SK-N-SH treated with all-trans-retinoic acid at 6 μM for 48 hours (cell line): ENCODE measurements around the gene ZDHHC11B.

ENCODE experiments used
- ARNTL ChIP-seq: fragments of 450-650 bp; formaldehyde crosslinking; IDR thresholded peaks from 2 replicates; pipeline ENCODE4 v1.5.0; 2020; ENCODE audit warnings: low read depth, mild to moderate bottlenecking, moderate library complexity, borderline replicate concordance
- CREB5 ChIP-seq: fragments of 250-450 bp; sonication (Bioruptor Pico); IDR thresholded peaks from 2 replicates; pipeline ENCODE4 v1.5.1; 2020; ENCODE audit warnings: low read depth, mild to moderate bottlenecking, moderate library complexity
- CSRNP3 ChIP-seq: fragments of 250-450 bp; sonication (Bioruptor Pico); IDR thresholded peaks from 2 replicates; pipeline ENCODE4 v1.5.1; 2021; ENCODE audit warnings: mild to moderate bottlenecking, moderate library complexity
- OSR1 ChIP-seq: fragments of 250-450 bp; sonication (Bioruptor Pico); IDR thresholded peaks from 2 replicates; pipeline ENCODE4 v1.8.0; 2022; ENCODE audit warnings: moderate library complexity, mild to moderate bottlenecking, inconsistent platforms
- PATZ1 ChIP-seq: fragments of 250-450 bp; sonication (Bioruptor Pico); IDR thresholded peaks from 2 replicates; pipeline ENCODE4 v1.8.0; 2020; ENCODE audit warnings: mild to moderate bottlenecking, moderate library complexity, borderline replicate concordance
- POU6F1 ChIP-seq: fragments of 250-450 bp; sonication (Bioruptor Pico); IDR thresholded peaks from 2 replicates; pipeline ENCODE4 v1.8.0; 2021; ENCODE audit warnings: low read depth, mild to moderate bottlenecking, moderate library complexity, borderline replicate concordance
- PPARA ChIP-seq: fragments of 250-450 bp; sonication (Bioruptor Pico); IDR thresholded peaks from 2 replicates; pipeline ENCODE4 v1.5.0; 2020; ENCODE audit warnings: mild to moderate bottlenecking, borderline replicate concordance
- RARB ChIP-seq: fragments of 250-450 bp; sonication (Bioruptor Pico); IDR thresholded peaks from 2 replicates; pipeline ENCODE4 v1.8.0; 2021; ENCODE audit warnings: mild to moderate bottlenecking, moderate library complexity
- ZC3H10 ChIP-seq: fragments of 250-450 bp; sonication (Bioruptor Pico); IDR thresholded peaks from 2 replicates; pipeline ENCODE4 v1.5.1; 2021; ENCODE audit warnings: mild to moderate bottlenecking, moderate library complexity
- ZFP3 ChIP-seq: fragments of 250-450 bp; sonication (Bioruptor Pico); IDR thresholded peaks from 2 replicates; pipeline ENCODE4 v1.5.0; 2020; ENCODE audit warnings: mild to moderate bottlenecking, moderate library complexity
- ZFP30 ChIP-seq: fragments of 450-650 bp; formaldehyde crosslinking; IDR thresholded peaks from 2 replicates; pipeline ENCODE4 v1.5.0; 2022; ENCODE audit warnings: mild to moderate bottlenecking, moderate library complexity
- ZNF8 ChIP-seq: fragments of 450-650 bp; formaldehyde crosslinking; IDR thresholded peaks from 2 replicates; pipeline ENCODE4 v1.5.0; 2020; ENCODE audit warnings: mild to moderate bottlenecking, moderate library complexity

GRCh38 chr5:666816-667498 lies 117.6 kb downstream of the ZDHHC11B start:
- TF ChIP-seq CSRNP3 (CRISPR knock-in tag): no peak
- TF ChIP-seq ZFP30 (CRISPR knock-in tag): no peak
- no peak for TF ChIP-seq RARB (CRISPR knock-in tag)
- TF ChIP-seq POU6F1: no peak
- no peak for TF ChIP-seq PATZ1 (CRISPR knock-in tag)
- TF ChIP-seq ARNTL: no peak
- TF ChIP-seq ZC3H10 (CRISPR knock-in tag): no peak
- no peak for TF ChIP-seq OSR1 (CRISPR knock-in tag)
- TF ChIP-seq ZNF8 (CRISPR knock-in tag): no peak
- no peak for TF ChIP-seq PPARA (CRISPR knock-in tag)
- no peak for TF ChIP-seq CREB5
- no peak for TF ChIP-seq ZFP3 (CRISPR knock-in tag)
